Astrocyte (in vitro differentiated cells and primary cell): ENCODE data around the gene KRTAP3-2.

Source experiments
- CTCF ChIP-seq: IDR thresholded peaks from 2 replicates; pipeline ENCODE4 v1.5.1; 2011; ENCODE audit warnings: low read depth, mild to moderate bottlenecking, inconsistent platforms, low read length, moderate library complexity; ENCODE audit not compliant: insufficient read depth
- EZH2 ChIP-seq: IDR thresholded peaks from 2 replicates; pipeline ENCODE4 v1.6.1; 2012; ENCODE audit warnings: mild to moderate bottlenecking, low read length, inconsistent platforms; ENCODE audit not compliant: insufficient read depth

- no peak for TF ChIP-seq CTCF
- no peak for TF ChIP-seq EZH2
These were observed 19.7 kb upstream of the KRTAP3-2 start for GRCh38 chr17:41019415-41019814.
